Fibroblast of the aortic adventitia (primary cell): ENCODE measurements around the gene COG7. TPM values are rescaled to one million over a fixed set of nuclear protein-coding genes. Genes with fewer than 3 reads are reported as not detected.
A peak's percentile ranks its signal among the peaks of the same experiment; 100 is the strongest.

Experiments used
- DNase-seq: peaks from one replicate; pipeline ENCODE4 v3.0.0-alpha.2; 2010; ENCODE audit warnings: low read depth
- H3K4me3 ChIP-seq: 2 replicates; pipeline ENCODE4 v1.5.1; 2011; ENCODE audit warnings: low read depth, mild to moderate bottlenecking, control low read depth, low read length, moderate library complexity
- CTCF ChIP-seq: IDR thresholded peaks from 2 replicates; pipeline ENCODE4 v1.5.1; 2011; ENCODE audit warnings: mild to moderate bottlenecking, low read length, control low read depth, inconsistent platforms; ENCODE audit not compliant: insufficient read depth
- total RNA-seq: library from RNA; depleted of rRNA; stranded (reverse); fragments of >200 nt; gene quantifications from 2 replicates; pipeline ENCODE4 v1.2.3, GENCODE V29; 2012; ENCODE audit warnings: low replicate concordance

The COG7 gene
- total RNA-seq, 1 donor: 18.9 TPM

GRCh38 chr16:23498863-23499262, 45.9 kb upstream of the COG7 start:
- TF ChIP-seq CTCF: no peak
- DNase-seq: no peak

GRCh38 chr16:23497543-23497868, 44.5 kb upstream of the COG7 start:
- no peak for DNase-seq
- no peak overlapping the region for H3K4me3 ChIP-seq
- TF ChIP-seq CTCF: no peak

More at GRCh38 chr16:23498863-23499262, 45.9 kb upstream of the COG7 start:
- no peak overlapping the region for H3K4me3 ChIP-seq

- H3K4me3 ChIP-seq: no peak overlapping the region
- no peak for TF ChIP-seq CTCF
- DNase-seq: peak; percentile 69
Observed at GRCh38 chr16:23496821-23497542, 44.0 kb upstream of the COG7 start.

- TF ChIP-seq CTCF: no peak
- DNase-seq: no peak
- H3K4me3 ChIP-seq: no peak overlapping the region
Observed at GRCh38 chr16:23495671-23496070, 42.7 kb upstream of the COG7 start.

GRCh38 chr16:23494188-23494587, 41.2 kb upstream of the COG7 start:
- no peak for DNase-seq
- TF ChIP-seq CTCF: no peak
- no peak overlapping the region for H3K4me3 ChIP-seq

GRCh38 chr16:23491490-23492391, 38.8 kb upstream of the COG7 start:
- TF ChIP-seq CTCF: no peak
- DNase-seq: peak; percentile 23
- no peak overlapping the region for H3K4me3 ChIP-seq
